ENCODE measurements around the gene ISG15. TPM values are rescaled to one million over a fixed set of nuclear protein-coding genes. Genes with fewer than 3 reads are reported as not detected.
A peak's percentile ranks its signal among the peaks of the same experiment; 100 is the strongest.

The ISG15 gene
- total RNA-seq = 100 to 1,000 TPM; 593 to 623 TPM

GRCh38 chr1:1013105-1013921 is at the start of gene ISG15:
TSS of gene ISG15 (plus strand) at chr1:1013497. CDS start at chr1:1013574, 77 bp downstream.
- CTCF ChIA-PET = interaction anchor here (0.7 to 4.0 kb wide), 8 partner anchors 11 to 144 kb away, joined by 3 to 17 read pairs (median 4); no protein-coding TSS in a partner anchor
- H3K36me3 Mint-ChIP-seq (ENCODE audit: low read depth) = peaks cover 46% of the 10 kb centered on the region
- DNase-seq = peak; percentile 94
- no peaks in the 10 kb centered on the region for H3K9me3 Mint-ChIP-seq
- peaks cover 7% of the 10 kb centered on the region for H3K27me3 Mint-ChIP-seq
- H3K4me1 Mint-ChIP-seq = peaks cover 40% of the 10 kb centered on the region
- peak within 1 kb of the TSS; percentile 95 for H3K27ac Mint-ChIP-seq
- peak within 1 kb of the TSS; percentile 95 for H3K4me3 Mint-ChIP-seq
- POLR2A ChIA-PET = interaction anchor here (0.6 to 3.1 kb wide), 19 partner anchors 8 to 392 kb away, joined by 3 to 25 read pairs (median 4); partner anchors contain the start of genes AURKAIP1, HES4, NOC2L and PLEKHN1

- Mint-ChIP-seq H3K27me3 (peaks cover under 1% of the 10 kb centered on the region), H3K9me3 (no peaks in the 10 kb centered on the region), H3K4me1 (peaks cover 30% of the 10 kb centered on the region), H3K36me3 (ENCODE audit: low read depth) (peaks cover 15% of the 10 kb centered on the region), H3K27ac (peak overlapping the region; percentile 10), H3K4me3 (peak overlapping the region; percentile 10)
- ChIA-PET POLR2A (no interaction called here), CTCF (interaction anchor here (1.3 kb wide), 1 partner anchor 31 kb away, joined by 3 read pairs; no protein-coding TSS in a partner anchor)
- DNase-seq = no peak
Observed at GRCh38 chr1:963746-964525, 49.4 kb upstream of the ISG15 start.

GRCh38 chr1:964691-965525 is 48.4 kb upstream of the ISG15 start:
- H3K9me3 Mint-ChIP-seq = peaks cover 7% of the 10 kb centered on the region
- H3K4me3 Mint-ChIP-seq = no peak overlapping the region
- no peak for DNase-seq
- POLR2A ChIA-PET = no interaction called here
- no peak overlapping the region for H3K27ac Mint-ChIP-seq
- peaks cover 8% of the 10 kb centered on the region for H3K27me3 Mint-ChIP-seq
- CTCF ChIA-PET = interaction anchor here (2.4 kb wide), 1 partner anchor 99 kb away, joined by 7 read pairs; no protein-coding TSS in a partner anchor
- H3K4me1 Mint-ChIP-seq = peaks cover 27% of the 10 kb centered on the region
- H3K36me3 Mint-ChIP-seq (ENCODE audit: low read depth) = peaks cover 14% of the 10 kb centered on the region

GRCh38 chr1:965526-966134 is 47.7 kb upstream of the ISG15 start:
- Mint-ChIP-seq H3K36me3 (ENCODE audit: low read depth) (peaks cover 14% of the 10 kb centered on the region), H3K4me1 (peaks cover 25% of the 10 kb centered on the region), H3K27me3 (peaks cover 8% of the 10 kb centered on the region), H3K4me3 (peak overlapping the region; percentile 57), H3K27ac (peak overlapping the region; percentile 74), H3K9me3 (peaks cover 7% of the 10 kb centered on the region)
- POLR2A ChIA-PET = no interaction called here
- CTCF ChIA-PET = interaction anchor here (2.4 kb wide), 1 partner anchor 98 kb away, joined by 7 read pairs; no protein-coding TSS in a partner anchor
- DNase-seq = no peak

- peak within 1 kb of the TSS; percentile 82 for H3K4me3 Mint-ChIP-seq
- H3K27ac Mint-ChIP-seq = peak within 1 kb of the TSS; percentile 83
- peaks cover 7% of the 10 kb centered on the region for H3K9me3 Mint-ChIP-seq
- H3K27me3 Mint-ChIP-seq = peaks cover 8% of the 10 kb centered on the region
- peaks cover 14% of the 10 kb centered on the region for H3K36me3 Mint-ChIP-seq (ENCODE audit: low read depth)
- H3K4me1 Mint-ChIP-seq = peaks cover 25% of the 10 kb centered on the region
- ChIA-PET CTCF (interaction anchor here (1.0 to 2.5 kb wide), 4 partner anchors 10 to 97 kb away, joined by 5 to 12 read pairs (median 6); partner anchors contain the start of gene PERM1), POLR2A (interaction anchor here (1.0 to 2.2 kb wide), 5 partner anchors 7 to 61 kb away, joined by 3 to 12 read pairs (median 6); partner anchors contain the start of genes ISG15 and NOC2L)
- peak; percentile 61 for DNase-seq
Observed at GRCh38 chr1:966135-966703, 47.1 kb upstream of the ISG15 start, which contains the start of gene PLEKHN1. TSS of gene PLEKHN1 (plus strand) at chr1:966482. CDS start at chr1:966532, 50 bp downstream.

GRCh38 chr1:966704-967300 is 46.5 kb upstream of the ISG15 start:
- ChIA-PET CTCF (interaction anchor here (1.0 to 2.5 kb wide), 4 partner anchors 9 to 97 kb away, joined by 5 to 12 read pairs (median 6); partner anchors contain the start of gene PERM1), POLR2A (interaction anchor here (1.0 to 2.2 kb wide), 6 partner anchors 8 to 61 kb away, joined by 3 to 12 read pairs (median 6); partner anchors contain the start of genes ISG15 and NOC2L)
- Mint-ChIP-seq H3K36me3 (ENCODE audit: low read depth) (peaks cover 14% of the 10 kb centered on the region), H3K4me1 (peaks cover 20% of the 10 kb centered on the region), H3K9me3 (peaks cover 7% of the 10 kb centered on the region), H3K4me3 (peak overlapping the region; percentile 82), H3K27me3 (peaks cover 8% of the 10 kb centered on the region), H3K27ac (peak overlapping the region; percentile 83)
- peak; percentile 87 for DNase-seq

GRCh38 chr1:967466-968343 is 45.6 kb upstream of the ISG15 start:
- H3K27me3 Mint-ChIP-seq = peaks cover 8% of the 10 kb centered on the region
- POLR2A ChIA-PET = interaction anchor here (0.9 to 2.2 kb wide), 6 partner anchors 8 to 47 kb away, joined by 4 to 12 read pairs (median 6); partner anchors contain the start of genes ISG15 and NOC2L
- no peak for DNase-seq
- H3K27ac Mint-ChIP-seq = no peak overlapping the region
- peaks cover 7% of the 10 kb centered on the region for H3K9me3 Mint-ChIP-seq
- CTCF ChIA-PET = interaction anchor here (1.3 to 2.5 kb wide), 2 partner anchors 8 to 17 kb away, joined by 3 to 12 read pairs; no protein-coding TSS in a partner anchor
- H3K36me3 Mint-ChIP-seq (ENCODE audit: low read depth) = peaks cover 10% of the 10 kb centered on the region
- H3K4me1 Mint-ChIP-seq = peaks cover 17% of the 10 kb centered on the region
- H3K4me3 Mint-ChIP-seq = no peak overlapping the region

- POLR2A ChIA-PET = no interaction called here
Observed at GRCh38 chr1:969260-969855, 43.9 kb upstream of the ISG15 start.

GRCh38 chr1:970242-970972 is 42.9 kb upstream of the ISG15 start:
- ChIA-PET CTCF (interaction anchor here (0.7 to 0.9 kb wide), 2 partner anchors 64 to 1668 kb away, joined by 3 read pairs; no protein-coding TSS in a partner anchor), POLR2A (no interaction called here)
- peaks cover 7% of the 10 kb centered on the region for H3K9me3 Mint-ChIP-seq
- no peak overlapping the region for H3K4me3 Mint-ChIP-seq
- H3K4me1 Mint-ChIP-seq = peaks cover 15% of the 10 kb centered on the region
- H3K27ac Mint-ChIP-seq = no peak overlapping the region
- no peak for DNase-seq
- H3K27me3 Mint-ChIP-seq = peaks cover 8% of the 10 kb centered on the region
- H3K36me3 Mint-ChIP-seq (ENCODE audit: low read depth) = peaks cover 3% of the 10 kb centered on the region

More at GRCh38 chr1:969260-969855, 43.9 kb upstream of the ISG15 start:
- H3K27me3 Mint-ChIP-seq = peaks cover 8% of the 10 kb centered on the region
- DNase-seq = no peak
- H3K4me1 Mint-ChIP-seq = peaks cover 17% of the 10 kb centered on the region
- CTCF ChIA-PET = no interaction called here
- peaks cover 7% of the 10 kb centered on the region for H3K9me3 Mint-ChIP-seq
- no peak overlapping the region for H3K4me3 Mint-ChIP-seq
- peaks cover 6% of the 10 kb centered on the region for H3K36me3 Mint-ChIP-seq (ENCODE audit: low read depth)
- no peak overlapping the region for H3K27ac Mint-ChIP-seq

Data from activated CD4-positive, alpha-beta memory T cell treated with anti-CD3 and anti-CD28 coated beads, Interleukin-2, amount 10 ng/mL, durations not matched to agents 7 days and 5 days (primary cell).